SW480 (cell line): Measurements from ENCODE around the gene KCNJ4.

Experiments used
- DNase-seq: peaks from one replicate; pipeline ENCODE4 v3.0.0-alpha.2; 2016; ENCODE audit warnings: low spot score

The KCNJ4 gene

GRCh38 chr22:38429499-38430068 is 25.4 kb downstream of the KCNJ4 start:
- no peak for DNase-seq

GRCh38 chr22:38428714-38429113 is 26.3 kb downstream of the KCNJ4 start:
- no peak for DNase-seq

GRCh38 chr22:38427940-38428339 is 27.1 kb downstream of the KCNJ4 start:
- no peak for DNase-seq

- DNase-seq, result no peak
These were observed 27.5 kb downstream of the KCNJ4 start for GRCh38 chr22:38427465-38427864.

- no peak for DNase-seq
These were observed 28.4 kb downstream of the KCNJ4 start for GRCh38 chr22:38426628-38427027.

GRCh38 chr22:38424525-38425080 is 30.4 kb downstream of the KCNJ4 start:
- no peak for DNase-seq

GRCh38 chr22:38423512-38424503 is 31.2 kb downstream of the KCNJ4 start:
- no peak for DNase-seq

- peak; percentile 33 for DNase-seq
These were observed 32.1 kb downstream of the KCNJ4 start for GRCh38 chr22:38422611-38423511.

GRCh38 chr22:38420734-38421133 is 34.3 kb downstream of the KCNJ4 start:
- no peak for DNase-seq

GRCh38 chr22:38419858-38420160 is 35.2 kb downstream of the KCNJ4 start:
- no peak for DNase-seq

- no peak for DNase-seq
These were observed 35.7 kb downstream of the KCNJ4 start for GRCh38 chr22:38419121-38419857.

GRCh38 chr22:38418589-38418988 is 36.4 kb downstream of the KCNJ4 start:
- no peak for DNase-seq

GRCh38 chr22:38417252-38418060 is 37.5 kb downstream of the KCNJ4 start:
- no peak for DNase-seq

GRCh38 chr22:38416621-38417251 is 38.3 kb downstream of the KCNJ4 start:
- no peak for DNase-seq

- no peak for DNase-seq
These were observed 39.3 kb downstream of the KCNJ4 start for GRCh38 chr22:38415561-38416321.

- no peak for DNase-seq
These were observed 40.0 kb downstream of the KCNJ4 start for GRCh38 chr22:38415046-38415445.

- no peak for DNase-seq
These were observed 41.0 kb downstream of the KCNJ4 start for GRCh38 chr22:38414009-38414395.

GRCh38 chr22:38413085-38414008 is 41.7 kb downstream of the KCNJ4 start:
- DNase-seq, result no peak
